Measurements from ENCODE around the gene SYT6.

GRCh38 chr1:114154963-114155322, 1.3 kb upstream of the SYT6 start:
- TF ChIP-seq, protein P1, sequence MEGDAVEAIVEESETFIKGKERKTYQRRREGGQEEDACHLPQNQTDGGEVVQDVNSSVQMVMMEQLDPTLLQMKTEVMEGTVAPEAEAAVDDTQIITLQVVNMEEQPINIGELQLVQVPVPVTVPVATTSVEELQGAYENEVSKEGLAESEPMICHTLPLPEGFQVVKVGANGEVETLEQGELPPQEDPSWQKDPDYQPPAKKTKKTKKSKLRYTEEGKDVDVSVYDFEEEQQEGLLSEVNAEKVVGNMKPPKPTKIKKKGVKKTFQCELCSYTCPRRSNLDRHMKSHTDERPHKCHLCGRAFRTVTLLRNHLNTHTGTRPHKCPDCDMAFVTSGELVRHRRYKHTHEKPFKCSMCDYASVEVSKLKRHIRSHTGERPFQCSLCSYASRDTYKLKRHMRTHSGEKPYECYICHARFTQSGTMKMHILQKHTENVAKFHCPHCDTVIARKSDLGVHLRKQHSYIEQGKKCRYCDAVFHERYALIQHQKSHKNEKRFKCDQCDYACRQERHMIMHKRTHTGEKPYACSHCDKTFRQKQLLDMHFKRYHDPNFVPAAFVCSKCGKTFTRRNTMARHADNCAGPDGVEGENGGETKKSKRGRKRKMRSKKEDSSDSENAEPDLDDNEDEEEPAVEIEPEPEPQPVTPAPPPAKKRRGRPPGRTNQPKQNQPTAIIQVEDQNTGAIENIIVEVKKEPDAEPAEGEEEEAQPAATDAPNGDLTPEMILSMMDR (IDR thresholded peaks at IDR 0.05), result no peak
- no peak for TF ChIP-seq POLR2A (IDR thresholded peaks at IDR 0.05)

All from uterus (tissue), 2 donors.